Liver (tissue), 9 donors: Measurements from ENCODE around the gene ETV3L. TPM values are rescaled to one million over a fixed set of nuclear protein-coding genes. Genes with fewer than 3 reads are reported as not detected.

Experiments
- DNase-seq: peaks from one replicate; pipeline ENCODE4 v3.0.0-alpha.2; 2017; ENCODE audit warnings: low spot score
- H3K27ac ChIP-seq, 2 donors: one replicate each; pipeline ENCODE4 v1.7.0; 2013; ENCODE audit warnings: inconsistent platforms in 2 of 2, low read length in 2 of 2, control low read depth in 1 of 2, low read depth in 1 of 2, mild to moderate bottlenecking in 1 of 2
- H3K27me3 ChIP-seq, 4 donors: one replicate each; pipeline versions ENCODE4 v1.6.1 to v1.7.0; 2013; ENCODE audit warnings: low read length in 3 of 4, inconsistent platforms in 1 of 4, mild to moderate bottlenecking in 1 of 4, moderate library complexity in 1 of 4; ENCODE audit not compliant: control insufficient read depth in 4 of 4, insufficient read depth in 4 of 4
- H3K36me3 ChIP-seq, 4 donors: one replicate each; pipeline versions ENCODE4 v1.6.1 to v1.7.0; 2013; ENCODE audit warnings: low read length in 3 of 4, mild to moderate bottlenecking in 3 of 4, low read depth in 1 of 4, moderate library complexity in 1 of 4; ENCODE audit not compliant: control insufficient read depth in 4 of 4, insufficient read depth in 3 of 4
- H3K4me1 ChIP-seq, 4 donors: one replicate each; pipeline versions ENCODE4 v1.6.1 to v1.7.0; 2013; ENCODE audit warnings: low read length in 3 of 4, mild to moderate bottlenecking in 3 of 4, moderate library complexity in 1 of 4; ENCODE audit not compliant: control insufficient read depth in 4 of 4, insufficient read depth in 4 of 4
- H3K4me3 ChIP-seq, 3 donors: one replicate each; pipeline versions ENCODE4 v1.6.1 to v1.7.0; 2013; ENCODE audit warnings: low read length in 3 of 3, control low read depth in 1 of 3, low read depth in 1 of 3, mild to moderate bottlenecking in 1 of 3
- H3K9ac ChIP-seq, 2 donors: one replicate each; pipeline ENCODE4 v1.7.0; 2013; ENCODE audit warnings: low read length in 2 of 2, mild to moderate bottlenecking in 2 of 2, moderate library complexity in 2 of 2, control low read depth in 1 of 2, low read depth in 1 of 2
- H3K9me3 ChIP-seq, 4 donors: one replicate each; pipeline versions ENCODE4 v1.6.1 to v1.7.0; 2013; ENCODE audit warnings: low read length in 3 of 4; ENCODE audit not compliant: control insufficient read depth in 4 of 4
- EGR1 ChIP-seq, 2 donors: IDR thresholded peaks; 2 replicates each; pipeline ENCODE4 v1.6.1; 2016 to 2018; ENCODE audit warnings: antibody characterized with exemption in 2 of 2, low read depth in 2 of 2
- FOXA1 ChIP-seq: IDR thresholded peaks from 2 replicates; pipeline ENCODE4 v1.6.1; 2016; ENCODE audit warnings: antibody characterized with exemption
- FOXA2 ChIP-seq: IDR thresholded peaks from 2 replicates; pipeline ENCODE4 v1.6.1; 2016; ENCODE audit warnings: antibody characterized with exemption
- GABPA ChIP-seq, 2 donors: IDR thresholded peaks in 1 of 2; conservative IDR thresholded peaks in 1 of 2; 2 replicates each; pipeline ENCODE4 v1.6.1; 2016; ENCODE audit warnings: antibody characterized with exemption in 2 of 2, mild to moderate bottlenecking in 1 of 2, moderate library complexity in 1 of 2
- HNF4A ChIP-seq, 2 donors: conservative IDR thresholded peaks; 2 replicates each; pipeline ENCODE4 v1.6.1; 2016; ENCODE audit warnings: antibody characterized with exemption in 2 of 2, mild to moderate bottlenecking in 2 of 2
- HNF4G ChIP-seq: IDR thresholded peaks from 2 replicates; pipeline ENCODE4 v1.6.1; 2016; ENCODE audit warnings: antibody characterized with exemption
- RAD21 ChIP-seq, 2 donors: IDR thresholded peaks; 2 replicates each; pipeline ENCODE4 v1.6.1; 2016; ENCODE audit warnings: antibody characterized with exemption in 2 of 2, mild to moderate bottlenecking in 2 of 2
- RXRA ChIP-seq, 2 donors: IDR thresholded peaks; 2 replicates each; pipeline ENCODE4 v1.6.1; 2017 to 2018; ENCODE audit warnings: antibody characterized with exemption in 2 of 2, mild to moderate bottlenecking in 1 of 2
- SP1 ChIP-seq: IDR thresholded peaks from 2 replicates; pipeline ENCODE4 v1.6.1; 2018; ENCODE audit warnings: antibody characterized with exemption, mild to moderate bottlenecking
- TAF1 ChIP-seq: conservative IDR thresholded peaks from 2 replicates; pipeline ENCODE4 v1.6.1; 2016; ENCODE audit warnings: antibody characterized with exemption, mild to moderate bottlenecking
- WGBS: extraction: QIAGEN DNeasy Blood & Tissue Kit; methylation state at CpG from one replicate; pipeline ENCODE4 v1.1.7; 2013; 5-methylcytosine and 5-hydroxymethylcytosine counted together
- polyA plus RNA-seq, 2 donors: library from polyadenylated mRNA; stranded (reverse) in 1 of 2; unstranded in 1 of 2; fragments of 200-250 nt in 1 of 2; fragments of >200 nt in 1 of 2; fragmentation: Nextera tagmentation in 1 of 2; extraction: Ambion mirVana in 1 of 2; gene quantifications; one replicate each; pipeline versions ENCODE4 v1.2.1 to v1.2.3, GENCODE V29; 2013 to 2015
- total RNA-seq, 2 donors: library from RNA; depleted of rRNA; stranded (reverse); fragments of >200 nt; gene quantifications; one replicate each; pipeline ENCODE4 v1.2.3, GENCODE V29; 2014
- TF ChIP-seq, protein P1 (sequence below): IDR thresholded peaks from 2 replicates; pipeline ENCODE4 v1.6.1; 2016; ENCODE audit warnings: antibody characterized with exemption
- TF ChIP-seq, protein P2 (sequence below): IDR thresholded peaks from 2 replicates; pipeline ENCODE4 v1.6.1; 2016; ENCODE audit warnings: antibody characterized with exemption, mild to moderate bottlenecking
- TF ChIP-seq, protein P3 (sequence below): IDR thresholded peaks from 2 replicates; pipeline ENCODE4 v1.6.1; 2016; ENCODE audit warnings: antibody characterized with exemption
- TF ChIP-seq, protein P4 (sequence below): fragments of 150-350 bp; IDR thresholded peaks from 2 replicates; pipeline ENCODE4 v1.5.1; 2017; ENCODE audit warnings: improper control_type of control experiment, low read depth, low read length; ENCODE audit not compliant: missing input control
- TF ChIP-seq, protein P5 (sequence below): IDR thresholded peaks from 2 replicates; pipeline ENCODE4 v1.6.1; 2016; ENCODE audit warnings: antibody characterized with exemption
- donor health status: healthy.
- donor health status: healthy.
- donor health status: healthy.
- donor health status: healthy.
- donor health status: healthy.

Gene ETV3L
- total and polyA plus RNA-seq, 4 donors: not detected

DNA sequence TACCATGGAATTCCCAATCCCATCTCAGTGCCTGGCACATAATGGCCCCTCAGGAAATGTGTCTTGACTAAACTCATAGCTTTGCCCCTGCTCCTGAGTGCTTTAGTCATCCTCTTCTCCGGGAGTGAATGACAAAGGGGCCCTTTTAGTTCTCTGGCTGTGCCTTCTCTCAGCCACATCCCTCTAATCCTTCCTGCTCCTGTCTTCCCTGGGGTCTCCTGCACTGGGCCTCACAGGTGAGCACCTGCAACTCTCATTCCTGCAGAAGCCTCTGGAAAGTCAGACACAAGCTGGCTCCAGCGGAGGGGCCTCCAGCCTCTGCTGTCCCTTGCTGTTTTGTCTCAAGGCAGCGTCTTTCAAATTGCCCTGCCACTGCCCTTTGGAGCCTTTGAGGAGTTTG is 14.0 kb upstream of the ETV3L start (continued):
- TF ChIP-seq RAD21 (IDR thresholded peaks at IDR 0.05) (no peak), HNF4G (no peak), SP1 (no peak)

DNA sequence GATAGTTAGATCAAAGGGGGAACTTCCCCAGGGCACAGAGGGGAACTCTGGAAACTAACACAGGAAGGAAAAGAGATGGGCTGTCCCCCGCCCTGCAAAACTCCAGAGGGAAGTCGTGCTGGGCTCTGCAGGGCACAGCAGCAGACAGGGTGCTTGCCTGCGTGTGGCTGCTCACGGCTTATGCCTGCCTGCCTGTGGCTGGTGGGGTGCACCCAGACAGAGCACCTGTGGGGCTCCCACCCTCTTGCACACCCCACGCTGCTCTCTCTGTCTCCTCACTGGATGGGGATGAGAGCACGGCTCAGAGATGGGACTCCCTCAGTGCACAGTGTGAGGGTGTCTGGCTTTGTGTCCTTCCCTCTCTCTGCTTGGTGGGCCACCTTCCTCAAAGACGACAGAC is 13.5 kb upstream of the ETV3L start:
- Histone ChIP-seq H3K36me3 (no peaks in the 10 kb centered on the region), H3K9ac (no peak overlapping the region), H3K4me3 (no peak overlapping the region), H3K9me3 (no peaks in the 10 kb centered on the region), H3K27me3 (peaks cover 0 to 2% (median 2%) of the 10 kb centered on the region in 4 donors), H3K27ac (no peak overlapping the region), H3K4me1 (peaks cover 0 to 5% (median 1%) of the 10 kb centered on the region in 4 donors)
- TF ChIP-seq SP1 (no peak), RXRA (IDR thresholded peaks at IDR 0.05) (no peak), FOXA1 (no peak), TAF1 (no peak), FOXA2 (no peak), GABPA (IDR thresholded peaks at IDR 0.05 in 1 of 2, conservative IDR thresholded peaks at IDR 0.05 in 1 of 2) (no peak), EGR1 (IDR thresholded peaks at IDR 0.05; ENCODE audit: low read depth in 2 of 2) (no peak), HNF4G (no peak), HNF4A (conservative IDR thresholded peaks at IDR 0.05) (no peak)
- TF ChIP-seq, protein P1, sequence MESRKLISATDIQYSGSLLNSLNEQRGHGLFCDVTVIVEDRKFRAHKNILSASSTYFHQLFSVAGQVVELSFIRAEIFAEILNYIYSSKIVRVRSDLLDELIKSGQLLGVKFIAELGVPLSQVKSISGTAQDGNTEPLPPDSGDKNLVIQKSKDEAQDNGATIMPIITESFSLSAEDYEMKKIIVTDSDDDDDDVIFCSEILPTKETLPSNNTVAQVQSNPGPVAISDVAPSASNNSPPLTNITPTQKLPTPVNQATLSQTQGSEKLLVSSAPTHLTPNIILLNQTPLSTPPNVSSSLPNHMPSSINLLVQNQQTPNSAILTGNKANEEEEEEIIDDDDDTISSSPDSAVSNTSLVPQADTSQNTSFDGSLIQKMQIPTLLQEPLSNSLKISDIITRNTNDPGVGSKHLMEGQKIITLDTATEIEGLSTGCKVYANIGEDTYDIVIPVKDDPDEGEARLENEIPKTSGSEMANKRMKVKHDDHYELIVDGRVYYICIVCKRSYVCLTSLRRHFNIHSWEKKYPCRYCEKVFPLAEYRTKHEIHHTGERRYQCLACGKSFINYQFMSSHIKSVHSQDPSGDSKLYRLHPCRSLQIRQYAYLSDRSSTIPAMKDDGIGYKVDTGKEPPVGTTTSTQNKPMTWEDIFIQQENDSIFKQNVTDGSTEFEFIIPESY: no peak
- TF ChIP-seq, protein P2, sequence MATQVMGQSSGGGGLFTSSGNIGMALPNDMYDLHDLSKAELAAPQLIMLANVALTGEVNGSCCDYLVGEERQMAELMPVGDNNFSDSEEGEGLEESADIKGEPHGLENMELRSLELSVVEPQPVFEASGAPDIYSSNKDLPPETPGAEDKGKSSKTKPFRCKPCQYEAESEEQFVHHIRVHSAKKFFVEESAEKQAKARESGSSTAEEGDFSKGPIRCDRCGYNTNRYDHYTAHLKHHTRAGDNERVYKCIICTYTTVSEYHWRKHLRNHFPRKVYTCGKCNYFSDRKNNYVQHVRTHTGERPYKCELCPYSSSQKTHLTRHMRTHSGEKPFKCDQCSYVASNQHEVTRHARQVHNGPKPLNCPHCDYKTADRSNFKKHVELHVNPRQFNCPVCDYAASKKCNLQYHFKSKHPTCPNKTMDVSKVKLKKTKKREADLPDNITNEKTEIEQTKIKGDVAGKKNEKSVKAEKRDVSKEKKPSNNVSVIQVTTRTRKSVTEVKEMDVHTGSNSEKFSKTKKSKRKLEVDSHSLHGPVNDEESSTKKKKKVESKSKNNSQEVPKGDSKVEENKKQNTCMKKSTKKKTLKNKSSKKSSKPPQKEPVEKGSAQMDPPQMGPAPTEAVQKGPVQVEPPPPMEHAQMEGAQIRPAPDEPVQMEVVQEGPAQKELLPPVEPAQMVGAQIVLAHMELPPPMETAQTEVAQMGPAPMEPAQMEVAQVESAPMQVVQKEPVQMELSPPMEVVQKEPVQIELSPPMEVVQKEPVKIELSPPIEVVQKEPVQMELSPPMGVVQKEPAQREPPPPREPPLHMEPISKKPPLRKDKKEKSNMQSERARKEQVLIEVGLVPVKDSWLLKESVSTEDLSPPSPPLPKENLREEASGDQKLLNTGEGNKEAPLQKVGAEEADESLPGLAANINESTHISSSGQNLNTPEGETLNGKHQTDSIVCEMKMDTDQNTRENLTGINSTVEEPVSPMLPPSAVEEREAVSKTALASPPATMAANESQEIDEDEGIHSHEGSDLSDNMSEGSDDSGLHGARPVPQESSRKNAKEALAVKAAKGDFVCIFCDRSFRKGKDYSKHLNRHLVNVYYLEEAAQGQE: no peak
- TF ChIP-seq, protein P3, sequence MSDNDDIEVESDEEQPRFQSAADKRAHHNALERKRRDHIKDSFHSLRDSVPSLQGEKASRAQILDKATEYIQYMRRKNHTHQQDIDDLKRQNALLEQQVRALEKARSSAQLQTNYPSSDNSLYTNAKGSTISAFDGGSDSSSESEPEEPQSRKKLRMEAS: no peak
- TF ChIP-seq, protein P4, sequence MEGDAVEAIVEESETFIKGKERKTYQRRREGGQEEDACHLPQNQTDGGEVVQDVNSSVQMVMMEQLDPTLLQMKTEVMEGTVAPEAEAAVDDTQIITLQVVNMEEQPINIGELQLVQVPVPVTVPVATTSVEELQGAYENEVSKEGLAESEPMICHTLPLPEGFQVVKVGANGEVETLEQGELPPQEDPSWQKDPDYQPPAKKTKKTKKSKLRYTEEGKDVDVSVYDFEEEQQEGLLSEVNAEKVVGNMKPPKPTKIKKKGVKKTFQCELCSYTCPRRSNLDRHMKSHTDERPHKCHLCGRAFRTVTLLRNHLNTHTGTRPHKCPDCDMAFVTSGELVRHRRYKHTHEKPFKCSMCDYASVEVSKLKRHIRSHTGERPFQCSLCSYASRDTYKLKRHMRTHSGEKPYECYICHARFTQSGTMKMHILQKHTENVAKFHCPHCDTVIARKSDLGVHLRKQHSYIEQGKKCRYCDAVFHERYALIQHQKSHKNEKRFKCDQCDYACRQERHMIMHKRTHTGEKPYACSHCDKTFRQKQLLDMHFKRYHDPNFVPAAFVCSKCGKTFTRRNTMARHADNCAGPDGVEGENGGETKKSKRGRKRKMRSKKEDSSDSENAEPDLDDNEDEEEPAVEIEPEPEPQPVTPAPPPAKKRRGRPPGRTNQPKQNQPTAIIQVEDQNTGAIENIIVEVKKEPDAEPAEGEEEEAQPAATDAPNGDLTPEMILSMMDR: no peak
- TF ChIP-seq, protein P5, sequence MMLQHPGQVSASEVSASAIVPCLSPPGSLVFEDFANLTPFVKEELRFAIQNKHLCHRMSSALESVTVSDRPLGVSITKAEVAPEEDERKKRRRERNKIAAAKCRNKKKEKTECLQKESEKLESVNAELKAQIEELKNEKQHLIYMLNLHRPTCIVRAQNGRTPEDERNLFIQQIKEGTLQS: no peak
- 68% methylated on average over 7 of the region's 7 CpGs for WGBS
- DNase-seq: no peak
